HG02571 (cell line): Measurements from ENCODE around the gene LSS.

Source experiments
- ATAC-seq: cut with Tn5 transposase; IDR thresholded peaks from one replicate; pipeline ENCODE4 v1.9.1; 2021; ENCODE audit warnings: mild to moderate bottlenecking, moderate library complexity; ENCODE audit not compliant: unreplicated experiment

Gene LSS

DNA sequence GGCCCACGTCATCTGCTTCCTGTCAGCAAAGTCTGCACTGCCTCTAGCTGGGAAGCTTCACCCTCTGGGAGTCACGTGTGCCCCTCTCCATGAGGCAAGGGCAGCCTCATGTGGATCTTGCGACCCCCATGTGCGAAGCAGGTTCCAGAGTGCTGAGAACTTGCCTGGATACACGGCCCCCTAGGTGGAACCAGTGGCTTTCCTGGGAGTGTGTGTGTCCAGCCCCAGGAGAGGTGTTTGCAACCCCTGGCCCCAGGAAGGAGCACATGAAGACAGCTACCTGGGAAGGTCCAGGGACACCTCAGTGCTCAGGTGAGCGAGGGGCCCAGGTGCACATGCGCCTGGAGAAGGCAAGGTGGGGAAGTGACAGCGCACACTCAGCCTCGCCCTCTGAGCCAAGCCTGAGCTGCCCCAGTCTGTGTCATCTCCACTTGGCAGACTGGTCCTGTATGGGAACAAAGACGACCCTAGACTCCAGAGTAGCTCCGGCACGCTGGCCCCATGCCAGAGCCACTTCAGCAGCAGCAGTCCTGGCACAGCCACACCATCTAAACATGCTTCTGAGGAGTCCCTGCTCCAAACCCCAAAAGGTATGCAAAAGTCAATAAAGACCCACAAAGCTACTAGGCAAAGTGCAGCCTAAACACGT is 8.9 kb downstream of the LSS start:
- ATAC-seq: no peak

DNA sequence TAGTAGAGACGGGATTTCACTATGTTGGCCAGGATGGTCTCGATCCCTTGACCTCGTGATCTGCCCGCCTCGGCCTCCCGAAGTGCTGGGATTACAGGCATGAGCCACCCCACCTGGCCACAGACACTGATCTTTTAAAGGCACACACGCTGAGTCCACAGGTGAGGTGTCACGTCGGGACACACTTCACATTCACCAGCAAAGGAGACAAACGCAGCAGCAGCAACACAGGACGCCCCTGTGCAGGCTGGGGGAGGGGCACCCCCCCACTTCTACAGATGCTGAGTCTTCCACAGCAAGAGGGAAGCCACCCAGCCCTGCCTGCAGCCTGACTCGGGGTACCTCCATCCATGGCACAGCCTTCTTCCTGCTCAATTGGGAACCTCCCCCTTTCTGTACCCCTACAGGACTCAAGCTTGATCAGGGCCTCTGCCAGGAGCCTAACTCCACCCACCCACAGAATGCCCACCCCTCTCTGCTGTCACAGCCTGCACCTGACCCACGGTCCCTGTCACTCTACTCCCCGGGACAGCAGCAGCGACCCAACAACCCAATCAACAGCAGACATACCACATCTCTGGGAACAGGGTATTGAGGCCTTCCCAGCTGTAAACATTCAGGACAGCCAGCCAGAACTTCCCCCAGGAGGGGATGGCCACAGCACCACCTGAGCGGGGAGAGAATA is 9.5 kb downstream of the LSS start:
- no peak for ATAC-seq

DNA sequence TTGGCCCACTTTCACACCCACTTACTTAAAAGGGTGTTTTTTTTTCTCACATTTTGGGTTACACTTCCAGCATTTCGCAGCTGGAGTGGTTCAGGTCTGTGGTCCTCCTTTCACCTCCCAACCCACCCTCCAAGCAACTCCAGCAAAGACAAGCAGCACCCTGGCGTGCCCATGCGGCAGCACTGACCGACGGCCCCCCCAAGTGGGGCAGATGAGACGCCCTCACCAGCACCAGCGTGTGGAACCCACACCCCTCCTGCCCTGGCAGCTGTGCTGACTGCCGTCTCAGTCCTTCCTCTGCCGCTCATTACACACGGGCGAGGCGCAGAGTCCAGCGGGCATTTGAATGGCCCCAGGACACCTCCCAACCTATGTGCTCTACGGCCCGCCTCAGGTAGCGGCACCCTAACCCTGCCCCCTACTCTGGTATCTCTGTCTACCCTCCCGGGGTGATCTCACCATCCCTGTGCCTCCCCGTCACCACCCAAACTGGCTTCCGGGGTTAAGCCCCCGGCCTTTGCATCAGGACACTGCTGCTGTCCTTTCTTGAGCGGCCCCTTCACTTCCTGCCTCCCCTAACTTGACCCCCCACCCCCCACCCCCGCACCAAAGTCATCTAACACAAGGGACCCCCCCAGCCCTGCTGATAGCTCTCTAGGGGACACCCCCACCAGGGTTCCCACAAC is 10.9 kb downstream of the LSS start:
- no peak for ATAC-seq

DNA sequence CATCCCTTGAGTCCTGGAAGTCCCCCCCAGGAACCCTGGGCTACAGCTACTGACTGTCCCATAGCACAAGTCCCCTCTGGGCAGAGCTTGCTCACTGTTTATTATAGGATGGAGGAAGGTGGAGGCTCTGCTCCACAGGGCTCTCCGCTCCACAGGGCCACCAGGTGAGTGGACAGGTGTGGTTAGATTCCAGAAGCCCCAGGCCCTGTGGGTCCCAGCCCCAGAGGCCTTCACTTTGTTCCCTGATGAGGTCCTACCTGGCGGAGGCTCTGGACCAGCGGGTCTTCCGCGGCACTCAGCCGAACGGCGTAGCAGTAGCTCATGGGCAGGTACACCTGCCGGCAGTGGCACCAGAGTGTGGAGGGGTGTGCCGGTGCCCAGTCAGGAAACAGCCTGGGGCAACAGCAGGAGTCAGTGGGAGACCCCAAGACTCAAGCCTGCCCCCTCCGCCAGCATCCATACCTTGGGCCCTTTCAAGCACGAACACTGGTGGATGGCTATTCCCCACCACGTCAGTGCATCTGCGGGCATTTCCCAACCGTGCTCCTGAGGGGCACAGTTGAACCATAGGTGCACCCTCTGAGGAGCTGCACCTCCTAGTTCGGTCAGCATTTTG is 12.3 kb downstream of the LSS start:
- no peak for ATAC-seq

DNA sequence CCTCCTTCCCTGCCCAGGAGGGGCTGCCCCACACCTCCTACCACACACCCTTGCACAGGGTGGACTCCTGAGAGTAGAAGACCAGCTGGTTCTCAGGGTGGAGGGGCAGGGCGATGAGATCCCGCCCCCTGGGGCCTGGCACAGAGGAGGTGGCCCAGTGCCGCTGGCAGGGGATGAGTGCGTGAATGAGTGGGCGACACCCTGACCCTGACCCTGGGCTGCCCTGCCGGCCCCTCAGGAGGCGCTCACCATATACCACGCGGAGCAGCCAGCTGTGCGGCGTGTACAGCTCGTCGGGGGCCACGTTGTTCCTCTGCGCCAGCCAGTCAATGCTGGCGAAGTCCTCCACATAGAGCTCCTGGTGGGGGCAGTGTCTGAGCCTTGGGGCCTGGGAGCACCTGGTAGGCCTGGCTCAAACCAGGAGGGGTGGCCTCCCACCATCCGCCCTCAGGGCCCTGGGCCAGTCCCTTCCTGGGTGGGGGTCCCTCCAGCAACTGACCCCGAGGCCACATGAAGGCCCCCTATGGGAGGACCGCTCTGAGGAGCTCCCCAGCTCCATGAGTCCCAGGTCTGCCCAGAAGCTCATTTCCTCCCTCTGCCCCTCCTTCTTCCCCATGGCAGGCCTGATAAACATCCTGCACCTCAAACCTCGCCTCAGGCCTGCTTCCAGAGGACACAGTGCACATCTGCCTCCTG is 13.0 kb downstream of the LSS start:
- no peak for ATAC-seq

DNA sequence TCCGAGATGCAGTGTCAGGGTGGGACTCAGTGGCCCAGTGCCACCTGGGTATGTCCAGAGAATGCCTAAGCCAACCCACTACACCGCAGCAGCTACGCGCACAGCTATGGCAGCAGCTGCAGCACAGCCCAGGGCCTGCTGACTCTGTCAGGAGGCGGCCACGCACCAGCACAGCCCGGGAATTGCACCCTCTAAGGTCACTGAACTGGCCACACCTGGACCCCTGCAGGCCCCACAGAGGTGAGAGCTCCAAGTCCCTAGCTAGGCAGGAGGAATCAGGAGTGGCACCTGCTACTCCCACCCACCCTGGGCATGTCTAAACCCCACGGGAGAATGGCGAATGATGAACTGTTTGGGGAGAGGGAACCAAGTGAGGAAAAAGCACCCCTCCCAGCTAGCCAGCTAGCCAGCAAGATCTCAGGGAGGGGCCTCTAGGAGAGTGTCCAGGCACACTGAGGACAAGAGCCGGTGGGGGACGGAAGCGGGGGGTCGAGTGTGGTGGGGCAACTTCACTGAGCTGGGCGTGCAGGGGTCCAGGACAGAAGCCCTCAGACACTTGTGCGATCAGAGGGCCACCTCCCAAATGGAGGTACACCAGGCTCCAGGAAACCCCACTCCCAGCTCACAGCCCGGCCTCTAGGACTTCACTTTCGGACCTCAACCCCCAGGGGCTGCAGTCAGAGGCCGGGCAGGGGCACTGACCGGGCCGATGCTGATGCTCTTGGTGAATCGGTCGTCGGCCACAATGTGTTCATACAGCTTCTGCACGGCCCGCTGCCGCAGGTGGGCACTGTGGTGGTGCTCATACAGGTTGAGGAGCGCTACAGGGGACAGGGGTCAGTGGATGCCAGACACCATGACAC is 13.9 kb downstream of the LSS start:
- ATAC-seq: no peak

DNA sequence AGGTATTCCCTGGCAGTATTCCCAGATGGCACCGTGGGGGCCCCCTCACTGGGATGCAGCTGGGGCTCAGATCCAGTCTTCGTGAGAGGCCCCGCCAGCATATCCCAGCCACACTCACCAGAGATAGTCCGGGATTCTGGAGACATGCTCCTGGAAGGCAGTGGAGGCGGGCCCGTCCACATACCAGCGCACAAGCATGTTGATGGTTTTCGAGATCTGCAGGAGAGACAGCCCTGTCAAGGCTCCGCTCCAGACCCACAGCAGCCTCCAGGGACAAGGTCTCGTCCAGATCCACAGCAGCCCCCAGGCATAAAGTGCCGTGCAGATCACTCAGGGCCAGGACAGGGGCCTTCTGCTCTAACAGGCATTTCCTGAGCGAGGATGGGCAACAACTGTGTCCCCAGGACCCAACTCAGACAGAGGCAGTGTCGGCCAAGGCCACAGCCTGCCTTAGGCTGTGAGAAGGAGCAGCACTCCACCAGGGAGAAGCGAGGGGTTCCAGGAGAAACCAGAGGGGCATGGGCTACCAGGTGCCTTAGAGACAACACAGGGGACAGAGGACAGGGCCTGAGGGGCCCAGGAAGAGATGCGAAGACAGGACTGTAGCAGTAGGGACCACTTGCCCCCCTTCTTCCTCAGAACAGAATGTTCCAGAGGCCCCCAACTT is 14.8 kb downstream of the LSS start:
- no peak for ATAC-seq

DNA sequence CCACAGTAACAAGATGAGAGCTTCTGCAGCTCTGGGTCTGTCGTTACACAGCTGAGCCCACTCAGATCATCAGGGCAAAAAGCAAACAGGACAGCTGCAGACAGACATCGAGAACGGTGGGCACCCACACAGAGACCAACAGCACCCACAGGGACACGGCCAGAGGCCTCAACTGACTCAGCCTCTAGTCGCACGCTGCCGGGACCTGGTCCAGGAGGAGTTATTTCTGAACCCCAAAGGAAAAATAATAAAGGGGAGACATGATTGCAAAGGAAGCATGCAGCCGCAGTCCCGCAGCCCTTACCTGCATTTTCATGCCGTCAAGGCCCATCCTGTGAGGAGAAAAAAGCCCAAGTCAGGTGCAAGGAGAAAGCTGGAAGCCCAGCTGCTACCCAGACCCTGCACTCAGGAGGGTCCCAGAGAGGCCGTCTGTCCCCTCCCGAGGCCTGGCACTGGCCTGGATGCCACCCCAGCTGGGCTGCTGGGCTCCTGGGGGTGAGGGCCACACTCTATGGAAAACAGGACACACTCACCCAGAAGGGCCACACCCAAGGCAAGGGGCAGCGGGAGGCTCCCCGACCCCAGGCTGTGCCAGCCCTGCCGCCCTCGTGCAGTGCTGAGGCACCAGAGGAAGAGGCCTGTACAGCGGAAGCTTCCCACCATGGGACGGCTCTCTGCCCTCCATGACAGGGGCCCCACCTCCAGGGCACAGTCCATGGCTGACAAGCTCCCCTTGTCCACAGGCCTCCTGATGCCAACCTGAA is 15.7 kb downstream of the LSS start:
- no peak for ATAC-seq

DNA sequence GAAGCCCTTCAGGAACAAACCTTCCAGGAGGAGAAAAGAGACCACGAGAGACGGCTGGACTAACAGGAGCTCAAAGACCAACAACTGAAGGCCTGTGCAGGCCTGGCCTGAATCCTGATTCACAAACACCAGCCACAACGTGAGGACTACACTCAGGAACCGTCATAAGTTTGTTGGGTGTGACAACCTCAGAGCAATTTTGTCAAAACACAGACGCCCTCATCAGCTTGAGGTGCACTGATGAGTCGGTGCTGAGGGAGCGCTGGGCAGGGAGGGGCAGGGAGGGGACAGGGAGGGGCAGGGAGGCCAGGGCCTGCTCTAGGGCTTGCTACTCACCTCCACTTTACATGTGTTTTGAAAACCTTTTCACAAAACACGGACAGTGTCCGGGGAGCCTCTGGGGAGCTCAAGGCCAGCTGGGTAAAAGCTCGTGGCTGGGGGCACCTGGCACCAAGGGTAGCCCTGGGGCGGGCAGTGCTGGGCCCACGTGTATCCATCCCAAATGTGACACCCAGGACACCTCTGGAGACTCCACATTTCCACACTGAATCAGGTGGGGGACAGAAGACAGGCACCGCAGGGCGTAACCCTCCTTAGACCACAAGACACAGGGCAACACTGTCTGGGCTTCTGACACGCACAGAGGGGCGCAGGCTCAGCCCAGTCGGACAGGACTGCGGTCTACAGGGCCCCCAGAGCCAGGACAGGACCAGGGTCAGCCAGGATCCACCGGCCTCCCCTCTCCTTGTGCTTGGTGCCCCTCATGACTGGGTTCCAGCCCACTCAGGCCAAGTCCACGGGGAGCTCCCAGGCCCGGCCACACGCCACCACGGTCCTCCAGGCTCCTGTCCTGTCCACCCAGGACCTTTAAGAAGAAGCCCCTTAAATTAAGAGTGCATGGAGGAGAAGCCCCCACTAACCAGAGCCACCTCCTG is 16.5 kb downstream of the LSS start:
- no peak for ATAC-seq

DNA sequence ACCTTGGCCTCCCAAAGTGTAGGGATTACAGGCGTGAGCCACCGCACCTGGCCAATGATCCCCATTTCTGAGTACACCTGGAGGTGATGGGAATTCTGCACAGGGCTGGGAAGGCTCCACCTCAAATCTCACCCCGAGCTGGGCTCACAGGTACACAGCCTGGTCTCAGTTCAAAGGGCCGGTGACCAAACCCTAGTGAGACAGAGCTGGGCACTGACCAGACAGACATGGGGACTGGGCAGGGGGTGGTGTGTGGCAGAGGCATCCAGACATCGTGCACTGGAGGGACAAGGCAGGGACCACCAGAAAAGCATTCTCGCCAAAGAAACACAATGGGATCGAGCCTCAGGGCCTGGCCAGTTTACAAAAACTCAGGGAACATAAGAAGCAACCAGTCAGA is 17.2 kb downstream of the LSS start:
- no peak for ATAC-seq

DNA sequence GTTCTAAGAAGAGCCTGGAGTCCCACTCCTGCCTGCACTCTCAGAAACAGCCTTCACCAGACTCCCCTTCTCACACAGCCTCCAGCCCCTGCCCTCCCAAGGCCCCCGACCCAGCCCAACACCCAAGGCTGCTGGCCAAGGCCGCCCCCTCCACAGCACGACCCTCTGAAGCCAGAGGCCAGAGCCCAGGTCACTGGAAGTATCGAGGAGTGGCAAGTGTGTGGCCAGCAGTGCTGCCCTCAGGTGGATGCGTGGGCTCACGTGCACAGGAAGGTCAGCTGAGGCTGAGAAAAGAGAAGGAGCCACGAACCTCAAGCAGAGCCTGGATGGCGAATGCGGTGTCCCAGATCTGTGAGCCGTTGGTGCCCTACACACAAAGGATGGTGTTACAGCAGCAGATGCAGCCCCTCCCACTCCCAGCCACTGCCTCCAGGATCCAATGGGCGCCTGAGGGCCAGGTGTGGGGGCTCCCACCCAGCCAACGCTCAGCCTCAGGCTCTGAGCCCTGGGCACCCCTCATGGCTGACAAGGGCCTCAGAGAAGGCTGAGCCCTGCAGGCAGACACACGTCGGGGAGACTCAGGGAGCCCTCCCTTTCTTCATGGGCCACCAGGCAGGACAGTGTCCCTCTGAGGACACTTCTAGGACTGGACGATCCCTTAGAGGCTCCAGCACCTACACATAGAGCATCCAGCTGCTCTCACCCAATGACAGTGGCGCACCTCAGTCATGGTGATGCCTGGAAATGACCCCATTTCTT is 18.0 kb downstream of the LSS start:
- no peak for ATAC-seq

DNA sequence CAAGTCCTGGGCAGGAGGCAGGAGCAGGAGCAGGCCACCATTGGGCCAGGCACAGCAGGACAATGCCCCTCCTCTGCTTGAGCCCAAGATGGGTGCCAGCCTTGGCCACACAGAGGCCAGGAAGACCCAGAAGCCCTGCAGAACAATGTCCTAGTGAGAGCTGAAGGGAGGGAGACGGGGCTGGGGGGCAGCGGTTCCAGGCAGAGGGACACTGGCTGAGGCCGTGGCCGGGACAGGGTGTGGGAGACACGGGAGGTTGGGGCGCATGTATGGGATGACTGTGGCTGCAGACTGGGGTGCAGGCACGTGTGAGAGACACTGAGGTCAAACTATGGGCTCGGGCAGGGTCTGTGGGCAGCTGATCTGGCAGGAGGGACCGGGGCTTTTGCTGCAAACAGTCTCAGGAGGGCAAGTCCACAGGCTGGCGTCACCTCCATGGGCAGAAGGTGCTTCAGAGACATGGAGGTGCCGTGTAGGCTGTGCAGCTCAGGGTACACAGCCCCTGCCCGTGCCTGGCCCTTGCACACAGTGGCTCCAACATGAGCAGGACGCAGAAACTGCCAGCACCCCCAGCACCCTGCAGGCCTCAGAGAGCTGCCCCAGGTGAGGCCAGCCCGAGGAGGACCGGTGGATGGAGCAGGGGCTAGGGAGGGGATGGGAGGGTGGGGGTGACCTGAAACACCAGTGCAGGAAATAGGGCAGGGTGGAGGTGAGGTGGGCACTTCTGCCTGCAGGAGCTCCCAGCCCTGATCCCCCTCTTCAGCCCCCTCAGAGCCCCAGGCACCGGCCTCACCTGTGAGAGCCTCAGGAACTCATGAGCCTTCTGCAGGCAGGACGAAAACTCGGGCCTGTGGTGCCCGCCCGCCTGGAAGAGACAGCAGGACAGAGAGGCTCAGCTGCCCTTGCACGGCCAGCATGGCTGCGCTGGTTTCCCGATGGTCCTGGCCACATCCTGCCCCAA is 19.5 kb downstream of the LSS start:
- no peak for ATAC-seq

DNA sequence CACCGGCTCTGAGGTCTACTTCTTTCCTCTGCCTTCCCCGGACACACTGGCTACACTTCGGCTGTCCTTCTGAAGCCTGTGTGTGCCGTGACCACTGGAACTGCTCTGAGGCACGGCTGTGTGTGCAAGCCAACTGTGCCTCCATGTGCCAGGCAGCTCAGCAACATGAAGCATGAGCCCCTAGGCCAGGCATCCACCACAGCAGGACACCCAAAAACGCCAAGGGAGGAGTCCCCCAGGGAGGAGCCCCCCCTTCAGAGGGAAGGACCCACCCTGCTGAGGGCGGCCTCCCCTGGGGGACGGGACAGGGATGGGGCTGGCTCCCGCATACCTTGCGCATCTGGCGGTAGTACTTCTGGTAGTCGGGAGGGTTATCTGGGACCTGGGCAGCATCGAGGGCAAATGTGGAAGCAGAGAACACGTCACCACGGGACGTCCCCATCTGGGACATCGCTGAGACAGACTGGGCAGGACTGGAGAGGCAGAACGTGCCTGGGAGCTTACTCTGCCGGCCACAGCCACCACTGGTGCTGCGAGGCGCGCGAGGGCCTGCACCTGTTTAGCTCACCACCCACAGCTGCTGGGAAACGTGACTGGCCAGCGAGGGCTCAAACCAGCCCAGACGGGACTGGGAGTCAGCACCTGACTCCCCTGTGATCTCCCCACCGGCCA is 20.5 kb downstream of the LSS start:
- no peak for ATAC-seq

DNA sequence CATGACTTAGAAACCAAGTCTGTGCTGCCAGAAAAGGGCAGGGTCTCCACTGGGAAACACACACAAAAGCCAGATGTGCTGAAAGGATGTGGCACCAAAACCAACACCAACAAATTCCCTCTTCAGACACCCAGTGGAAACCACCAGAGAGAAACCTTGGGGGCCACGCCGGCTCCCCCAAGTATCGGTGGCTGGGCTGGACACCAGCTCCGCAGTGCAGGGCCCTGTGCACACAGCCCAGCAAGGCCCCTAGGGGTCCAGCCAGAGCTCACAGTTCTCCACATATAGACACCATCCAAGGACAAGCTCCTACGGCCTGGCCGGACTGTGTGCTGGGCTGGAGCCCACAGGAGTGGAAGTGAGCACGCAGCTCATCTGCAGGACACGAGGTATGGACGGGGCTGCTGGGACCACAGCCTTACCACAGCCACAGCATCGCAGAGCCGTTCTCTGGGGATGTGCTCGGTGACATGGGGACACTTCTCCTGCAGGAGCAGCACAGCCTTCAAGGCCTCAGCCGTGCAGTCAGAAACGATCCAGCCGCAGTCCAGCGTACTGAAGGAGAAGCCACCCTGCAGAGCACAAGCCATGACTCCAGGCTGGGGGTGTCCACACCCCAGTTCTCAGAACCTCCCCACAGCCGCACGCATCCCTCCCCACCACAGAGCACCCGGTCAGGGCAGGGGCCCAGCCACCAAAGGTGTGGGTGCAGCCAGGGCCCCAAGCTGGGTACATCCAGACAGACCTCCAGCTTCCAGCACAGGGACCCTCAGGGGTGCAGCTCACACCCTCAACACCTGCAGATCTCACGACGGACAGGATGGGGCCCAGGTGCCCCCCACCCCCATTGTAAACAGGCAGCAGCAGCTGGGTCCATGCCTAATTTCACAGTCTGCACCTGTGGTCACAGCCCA is 21.3 kb downstream of the LSS start:
- ATAC-seq: no peak
